CD1c-positive myeloid dendritic cell (primary cell): Measurements from ENCODE around the gene PCK1.
A peak's percentile ranks its signal among the peaks of the same experiment; 100 is the strongest.

ENCODE experiments used
- DNase-seq: peaks from one replicate; pipeline ENCODE4 v3.0.0-alpha.2; 2016; ENCODE audit errors: extremely low spot score

Gene PCK1

DNA sequence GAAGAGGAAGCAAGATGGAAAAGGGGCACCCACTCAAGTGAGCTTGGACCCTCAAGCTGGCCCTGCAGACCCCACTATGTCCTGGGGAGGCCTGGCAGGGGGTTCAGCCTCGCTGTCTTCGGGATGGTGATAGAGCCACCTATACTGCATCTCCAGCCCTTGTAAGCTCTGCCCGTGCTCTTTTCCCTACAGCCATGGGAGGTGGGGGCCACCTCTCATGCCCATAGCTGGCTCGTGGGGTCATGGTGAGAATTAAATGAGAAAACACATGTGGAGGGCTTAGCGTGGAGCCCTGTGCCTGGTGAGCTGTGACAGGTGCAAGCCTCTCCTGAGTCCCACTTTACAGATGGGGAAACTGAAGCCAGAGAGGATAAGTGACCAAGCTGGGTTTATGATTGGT lies 27.7 kb downstream of the PCK1 start:
- no peak for DNase-seq

DNA sequence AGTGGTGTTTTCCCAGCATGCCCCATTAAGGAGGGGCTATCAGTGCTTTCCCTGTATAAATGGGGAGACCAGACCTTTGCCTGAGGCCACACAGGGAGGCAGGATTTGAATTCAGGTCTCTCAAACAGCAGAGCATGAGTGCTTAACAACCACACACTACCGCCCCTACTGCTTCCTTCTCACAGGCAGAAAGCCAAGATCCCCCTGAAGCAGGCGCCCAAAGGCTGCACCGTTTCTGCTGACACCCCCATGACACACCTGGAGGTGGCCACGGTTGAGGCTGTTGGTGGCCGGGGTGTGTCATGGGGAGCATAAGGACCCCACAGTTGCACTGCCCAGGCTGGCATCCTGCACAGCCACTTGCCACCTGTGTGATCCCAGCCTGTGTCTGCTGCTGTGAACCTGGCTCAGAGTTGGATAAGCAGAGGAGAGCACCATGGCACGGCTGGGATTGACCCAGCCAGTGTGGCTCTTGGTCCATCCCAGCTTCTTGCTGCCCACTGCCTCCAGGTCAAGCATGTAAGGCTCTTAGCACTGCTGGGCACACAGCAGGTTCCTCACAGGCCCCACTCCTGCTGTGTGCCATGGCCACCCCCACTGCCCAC lies 28.3 kb downstream of the PCK1 start:
- no peak for DNase-seq

DNA sequence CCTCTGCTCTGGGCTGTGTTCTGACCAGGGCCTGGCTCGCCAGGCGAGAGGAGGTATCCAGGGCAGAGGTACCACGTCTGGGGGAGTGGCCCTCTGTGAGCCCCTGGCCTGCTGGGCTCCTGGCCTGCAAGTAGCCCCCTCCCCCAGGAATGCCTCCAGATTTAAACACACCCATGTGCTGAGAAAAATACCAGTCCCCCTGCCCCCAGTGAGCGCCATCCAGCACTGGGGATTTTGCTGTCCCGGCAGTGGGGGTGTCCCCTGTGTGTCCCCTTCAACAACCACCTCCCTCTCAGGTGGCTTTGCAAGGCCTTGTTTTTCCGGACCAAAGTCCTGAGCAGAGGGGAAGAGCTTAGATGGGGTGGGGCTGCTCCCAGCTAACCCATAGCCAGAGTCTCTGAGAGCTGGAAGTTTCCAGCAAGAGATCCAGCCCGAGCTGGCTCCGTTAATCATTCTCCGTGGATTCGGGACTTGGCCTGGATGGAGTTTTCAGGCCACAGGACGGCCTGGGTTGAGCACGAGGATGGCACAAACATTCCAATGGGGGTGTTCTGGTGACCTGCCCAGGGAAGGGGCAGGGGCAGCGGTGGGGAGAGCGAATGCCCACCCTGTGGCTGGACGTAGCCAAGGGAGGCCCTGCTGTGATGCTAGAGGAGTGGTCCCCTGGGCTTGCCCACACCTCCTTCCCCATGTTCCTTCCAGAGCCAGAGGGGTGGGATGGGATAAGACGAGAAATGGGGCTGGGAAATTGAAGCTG lies 29.0 kb downstream of the PCK1 start:
- no peak for DNase-seq

DNA sequence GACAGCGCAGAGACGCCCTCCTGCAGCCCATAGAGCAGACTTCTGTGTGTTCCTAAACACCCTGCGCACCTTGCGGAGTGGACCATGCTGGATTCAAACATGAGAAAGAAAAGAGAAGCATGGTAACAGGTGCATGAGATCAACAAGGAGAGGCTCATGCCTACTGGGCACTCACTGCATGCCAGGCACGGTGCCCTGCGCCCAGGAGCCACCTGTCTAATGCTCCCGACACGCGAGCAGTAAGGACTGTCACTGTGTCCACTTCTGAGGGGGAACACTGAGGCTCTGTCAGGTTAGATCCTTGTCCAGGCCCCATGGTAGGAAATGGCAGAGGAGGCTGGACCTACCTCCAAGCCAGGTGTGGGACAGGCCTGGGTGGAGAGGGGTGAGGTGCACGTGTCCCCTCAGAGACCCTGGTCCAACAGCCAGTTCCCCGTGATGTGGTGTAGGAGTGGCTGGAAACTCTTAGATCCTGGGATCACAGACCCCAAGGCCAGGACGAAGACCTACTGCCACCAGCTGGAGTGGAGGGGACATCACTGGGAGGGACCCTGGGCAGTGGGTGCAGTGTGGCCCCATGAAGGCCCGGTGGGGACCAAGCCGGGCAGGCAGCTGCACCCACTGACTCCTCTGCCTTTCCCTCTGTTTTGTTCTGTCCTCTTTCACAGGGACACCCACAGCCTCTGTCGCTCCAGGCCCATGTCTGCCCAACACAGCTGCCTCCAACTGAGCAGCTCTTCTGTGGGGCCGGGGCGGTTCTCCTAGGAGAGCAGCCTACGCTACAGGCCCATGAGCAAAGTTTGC lies 29.8 kb downstream of the PCK1 start:
- DNase-seq: no peak

DNA sequence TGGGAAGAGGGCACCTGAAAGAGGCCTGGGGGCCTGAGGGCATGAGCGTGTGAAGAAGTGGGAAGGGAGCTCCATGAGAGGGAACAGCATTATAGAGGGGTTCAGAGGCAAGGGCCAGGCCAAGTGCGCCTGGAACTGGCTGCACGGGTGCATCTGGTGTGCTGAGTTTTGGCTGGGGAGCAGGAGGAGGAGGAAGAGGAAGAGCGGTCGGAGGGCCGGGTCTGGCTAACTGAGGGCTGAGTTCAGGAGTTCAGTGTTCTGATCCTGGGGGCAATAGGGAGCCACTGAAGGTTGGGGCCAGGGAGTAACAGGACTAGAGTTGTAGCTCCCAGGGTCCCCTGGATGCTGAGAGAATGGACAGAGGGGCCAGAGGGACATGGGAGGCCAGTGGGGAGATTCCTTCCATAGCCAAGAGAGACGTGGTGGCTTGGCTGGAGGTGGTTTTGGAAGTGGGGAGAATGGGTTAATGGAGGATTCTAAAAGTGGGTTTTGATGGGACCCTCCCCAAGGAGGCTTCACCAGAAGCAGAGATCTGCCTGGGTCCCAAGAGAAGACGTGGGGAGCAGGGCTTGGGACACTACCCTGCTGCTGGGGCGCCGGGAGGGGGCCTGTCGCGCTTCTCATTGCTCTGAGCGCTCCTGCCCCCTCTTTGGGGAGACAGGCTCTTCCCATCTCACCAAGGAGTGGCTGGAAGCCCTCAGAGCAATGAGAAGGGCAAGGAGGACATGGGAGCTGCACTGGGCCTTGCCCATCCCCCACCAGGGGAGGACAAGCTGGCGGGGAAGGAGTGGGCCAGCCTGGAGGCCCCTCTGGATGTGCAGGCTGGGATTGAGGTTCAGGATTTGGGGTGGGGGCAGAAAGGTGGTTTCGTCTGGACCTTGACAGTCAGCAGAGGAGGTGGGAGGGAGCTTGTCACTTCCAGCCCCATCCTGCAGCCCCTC lies 30.6 kb downstream of the PCK1 start:
- no peak for DNase-seq

DNA sequence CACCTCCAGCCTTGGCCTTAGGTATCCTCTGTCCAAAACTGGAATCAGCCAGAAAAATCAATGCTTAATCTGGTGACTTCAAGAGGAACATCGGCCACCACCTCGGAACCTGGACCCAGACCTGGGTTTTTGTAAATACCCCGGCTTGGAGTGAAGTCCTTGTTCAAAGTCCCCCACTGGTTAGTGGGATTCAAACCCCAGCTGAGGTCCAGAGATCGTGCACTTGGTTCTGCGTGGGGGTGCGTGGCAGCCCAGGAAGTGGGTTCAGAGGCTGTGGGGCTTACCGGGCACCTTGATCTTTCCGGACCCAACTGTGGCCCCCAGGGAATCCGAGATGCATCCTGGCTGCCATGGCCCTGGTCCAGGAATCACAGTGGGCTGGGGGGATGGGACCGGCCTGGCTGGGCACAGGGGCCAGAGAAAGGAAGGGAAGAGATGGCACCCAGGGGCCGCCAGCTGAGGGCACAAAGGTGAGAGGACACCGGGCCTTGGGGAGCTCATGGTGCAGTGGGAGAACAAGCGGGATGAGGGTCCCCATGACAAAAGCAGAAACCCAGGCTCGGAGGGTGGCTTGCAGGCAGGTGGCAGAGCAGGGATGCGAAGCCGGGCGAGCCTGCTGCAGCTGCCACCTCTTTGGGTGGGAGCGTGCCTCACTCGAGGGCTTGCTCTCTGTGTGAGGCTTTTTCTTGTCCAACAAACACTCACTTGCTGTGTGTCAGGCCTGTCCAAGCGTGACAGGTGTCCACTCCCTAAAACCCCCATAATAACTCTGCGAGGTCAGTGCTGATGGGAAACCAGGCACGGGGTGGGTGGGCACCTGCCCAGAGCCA lies 31.6 kb downstream of the PCK1 start:
- DNase-seq: no peak

DNA sequence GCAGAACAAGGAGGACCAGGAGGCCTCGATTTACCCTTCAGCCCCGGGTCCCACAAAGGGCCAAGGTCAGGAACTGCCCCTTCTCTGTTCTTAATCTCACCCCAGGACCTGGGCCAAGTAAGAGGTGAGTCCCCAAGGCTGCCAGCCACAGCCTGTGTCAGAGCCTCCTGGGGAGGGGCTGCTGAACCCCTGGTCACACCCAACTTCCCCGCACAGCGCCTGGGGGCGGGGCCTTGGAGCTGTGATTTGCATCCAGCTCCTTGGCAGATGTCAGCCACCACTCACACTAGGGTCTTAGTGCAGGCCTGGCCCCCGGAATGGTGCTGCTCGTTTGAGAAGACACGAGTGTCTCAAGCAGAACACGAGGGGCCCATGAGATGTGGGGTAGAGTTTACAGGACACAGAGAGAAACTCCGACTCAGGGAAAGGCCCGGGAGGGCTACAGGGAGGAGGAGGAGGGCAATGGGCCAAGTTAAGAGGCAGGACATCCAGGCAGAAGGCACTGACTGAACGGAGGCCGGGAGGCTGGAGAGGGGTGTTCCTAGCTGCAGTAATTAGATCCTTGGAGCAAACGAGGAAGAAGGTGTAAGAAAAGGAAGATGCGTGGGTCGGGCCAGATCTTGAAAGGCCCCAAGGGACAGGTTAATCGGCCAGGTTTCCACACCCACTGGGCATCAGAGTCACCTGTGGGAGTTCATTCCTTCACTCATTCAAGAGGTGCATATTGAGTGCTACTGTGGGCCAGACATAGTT lies 32.4 kb downstream of the PCK1 start:
- peak; percentile 6 for DNase-seq

DNA sequence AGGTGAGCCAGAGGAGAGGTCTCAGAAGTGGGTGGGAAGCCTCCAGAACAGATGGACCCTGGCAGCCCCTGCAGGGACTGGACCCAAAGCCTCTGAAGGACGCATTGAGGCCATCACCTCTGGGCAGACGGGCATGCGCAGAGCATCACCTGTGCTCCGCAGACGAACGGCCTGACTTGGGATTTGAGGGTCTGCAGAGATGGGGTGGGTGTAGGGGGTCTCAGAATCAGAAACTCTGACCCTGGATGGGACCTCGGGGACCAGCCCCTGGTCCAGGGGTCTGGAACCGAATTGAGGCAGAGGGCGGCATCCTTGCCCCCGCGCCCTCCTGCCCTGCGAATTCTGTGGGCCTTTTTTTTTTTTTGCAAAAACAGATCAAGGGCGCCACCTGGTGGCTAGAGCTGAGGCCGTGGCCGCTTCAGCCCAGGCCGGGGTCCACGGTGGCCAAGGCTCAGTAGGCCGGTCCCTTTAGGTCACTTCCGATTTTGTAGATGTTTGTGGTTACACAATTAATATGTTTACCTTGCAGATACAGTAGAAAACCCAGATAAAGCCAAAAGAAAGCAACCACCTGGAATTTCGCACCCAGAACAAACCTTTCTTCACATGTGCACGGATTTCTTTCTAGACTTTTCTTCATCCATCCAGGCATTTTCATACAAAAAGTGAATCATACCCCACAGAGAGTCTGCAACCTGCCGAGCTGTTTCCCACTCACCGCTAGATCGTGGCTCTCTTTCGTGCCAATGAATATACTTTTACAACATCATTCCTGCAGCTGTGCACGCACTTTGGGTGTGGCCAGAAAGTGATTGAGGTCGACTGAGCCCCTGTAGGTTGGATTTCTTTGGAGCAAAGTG lies 33.4 kb downstream of the PCK1 start:
- peak; percentile 68 for DNase-seq

DNA sequence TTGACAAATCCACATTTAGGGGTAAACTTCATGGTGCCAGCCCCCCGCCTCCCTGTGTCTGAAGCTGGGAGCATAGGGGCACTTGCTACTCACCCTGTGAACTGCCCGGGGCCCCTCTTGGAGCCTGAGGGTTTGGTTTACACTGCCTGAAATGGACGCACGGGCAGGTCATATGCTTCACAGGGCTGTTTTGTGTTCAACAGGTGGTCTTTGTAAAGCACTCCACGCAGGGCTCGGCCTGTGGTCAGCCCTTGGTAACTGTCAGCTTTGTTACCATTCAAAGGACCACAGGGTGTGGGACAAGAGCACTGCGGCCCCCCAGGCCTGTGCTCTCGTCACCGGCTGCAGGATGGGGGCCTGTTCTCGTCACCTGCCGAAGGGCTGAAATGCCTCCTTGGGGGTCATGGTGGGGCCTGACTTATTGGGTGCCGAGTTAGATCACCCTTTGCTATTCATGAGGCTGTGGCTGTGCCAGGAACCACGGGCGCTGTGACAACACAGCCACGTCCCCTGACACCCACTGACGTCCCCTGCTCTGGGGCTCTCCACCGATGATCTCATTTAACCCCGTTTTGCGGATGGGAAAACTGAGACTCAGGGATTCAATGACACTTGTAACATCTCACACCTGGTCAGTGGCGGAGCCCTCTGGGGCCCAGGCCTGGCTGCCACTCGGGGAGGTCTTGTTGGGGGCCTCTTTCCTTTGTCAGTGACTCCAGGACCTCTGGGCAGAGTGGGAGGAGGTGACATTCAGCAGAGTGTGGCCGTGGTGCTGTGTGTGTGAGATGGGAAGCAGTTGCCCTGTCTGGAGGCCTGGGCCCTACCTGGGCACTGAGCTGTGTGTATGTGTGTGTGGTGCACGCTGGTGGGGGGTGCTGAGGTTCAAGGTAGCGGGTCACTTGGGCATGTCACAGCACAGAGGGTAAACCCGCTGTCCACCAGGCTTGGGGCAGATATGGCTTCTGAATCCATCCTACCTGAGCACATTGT lies 34.4 kb downstream of the PCK1 start:
- DNase-seq: no peak

DNA sequence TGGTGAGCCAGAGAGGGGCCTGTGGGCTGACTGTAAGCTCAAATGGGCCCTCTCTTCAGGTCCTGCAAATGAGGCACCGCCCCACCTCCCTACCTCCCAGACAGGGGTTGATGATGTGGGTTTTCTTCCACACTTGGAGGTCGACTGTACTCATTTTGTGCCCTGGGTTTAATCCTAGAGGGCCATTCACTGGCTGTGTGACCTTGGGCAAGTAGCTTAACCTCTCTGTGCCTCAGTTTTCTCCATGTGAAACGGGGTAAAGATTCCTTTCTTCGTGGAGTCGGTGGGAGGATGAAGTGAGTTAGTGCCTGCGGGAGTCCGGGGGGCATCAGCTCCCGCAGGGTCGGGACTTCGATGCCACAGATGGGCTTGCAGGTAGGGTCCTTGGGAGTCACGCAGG lies 35.4 kb downstream of the PCK1 start:
- DNase-seq: no peak

DNA sequence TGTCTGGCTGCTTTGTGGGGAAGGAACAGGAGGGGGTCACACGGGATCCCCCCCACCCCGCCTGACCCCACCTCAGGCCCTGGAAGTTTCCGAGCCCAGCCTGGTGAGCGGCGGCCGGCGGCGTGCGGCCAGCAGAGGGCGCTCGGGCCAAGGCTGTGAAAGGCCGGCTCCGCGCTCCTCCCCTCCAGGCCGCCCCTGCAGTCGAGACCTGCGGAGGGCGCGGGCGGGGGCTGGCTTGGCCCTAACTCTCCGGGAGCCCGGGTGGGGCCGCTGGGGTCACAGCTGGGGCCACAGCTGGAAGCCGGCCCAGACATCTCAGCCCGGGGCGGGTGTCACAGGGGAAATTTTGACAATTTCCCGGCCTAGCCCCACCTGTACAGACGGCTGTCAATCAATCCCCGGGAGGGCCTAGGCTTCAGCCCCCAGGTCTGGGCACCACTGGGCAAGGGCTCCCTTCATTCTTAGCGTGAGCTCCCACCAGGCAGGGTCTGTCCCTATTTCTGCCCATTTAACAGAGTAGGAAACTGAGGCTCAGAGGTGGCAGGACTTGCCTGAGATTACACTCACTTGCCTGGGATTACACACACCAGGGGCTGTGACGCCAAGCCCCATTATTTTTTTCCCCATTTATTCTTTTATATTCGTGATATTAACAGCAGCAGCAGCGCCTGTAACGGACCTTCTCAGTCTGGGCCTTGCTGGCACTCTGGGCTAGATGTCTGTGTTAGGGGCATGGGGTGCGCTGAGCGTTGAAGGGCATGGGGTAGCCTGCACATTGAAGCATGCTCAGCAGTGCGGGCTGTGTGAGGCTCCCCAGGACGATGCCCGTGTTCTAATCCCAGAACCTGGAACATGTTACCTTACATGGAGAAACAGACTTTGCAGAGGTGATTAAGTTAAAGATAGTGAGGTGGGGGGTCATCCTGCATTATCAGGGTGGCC lies 36.4 kb downstream of the PCK1 start:
- DNase-seq: peak; percentile 72

DNA sequence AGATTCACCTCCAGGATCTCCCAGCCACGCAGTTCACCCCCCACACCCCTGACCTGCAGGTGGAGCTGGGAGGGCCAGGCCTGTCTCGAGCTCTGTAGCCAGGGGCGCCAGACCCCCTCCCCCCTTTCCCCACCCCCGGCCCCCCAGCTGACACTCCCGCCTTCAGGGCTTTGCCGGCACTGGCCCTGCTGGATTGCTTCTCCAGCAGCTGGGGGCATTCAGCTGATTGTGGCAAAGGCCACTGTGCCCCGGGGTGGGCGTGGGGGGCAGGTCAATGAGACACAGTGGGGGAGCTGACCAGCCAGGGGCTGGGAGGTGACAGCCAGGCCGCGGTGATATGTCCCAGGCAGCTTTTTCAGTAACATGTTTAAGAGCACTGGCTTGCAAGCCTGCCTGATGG lies 37.1 kb downstream of the PCK1 start:
- no peak for DNase-seq

DNA sequence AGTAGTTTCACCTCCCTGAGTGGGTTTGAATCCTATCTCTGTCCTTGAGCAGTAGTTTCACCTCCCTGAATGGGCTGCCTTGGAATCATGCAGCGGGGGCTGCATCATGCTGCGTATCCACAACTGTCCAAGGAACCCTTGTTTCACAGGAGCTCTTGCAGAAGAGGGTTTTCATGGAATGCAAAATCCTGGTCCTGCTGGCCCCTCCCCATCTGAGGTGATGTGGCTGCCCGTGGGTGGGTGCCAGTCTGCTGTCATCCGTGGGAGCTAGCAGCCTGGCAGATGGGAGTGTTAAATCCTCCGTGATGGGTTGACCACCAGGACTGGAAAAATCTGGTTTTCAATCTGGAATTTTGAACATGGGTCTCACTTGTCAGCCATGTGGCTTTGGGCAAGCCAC lies 37.6 kb downstream of the PCK1 start:
- no peak for DNase-seq

DNA sequence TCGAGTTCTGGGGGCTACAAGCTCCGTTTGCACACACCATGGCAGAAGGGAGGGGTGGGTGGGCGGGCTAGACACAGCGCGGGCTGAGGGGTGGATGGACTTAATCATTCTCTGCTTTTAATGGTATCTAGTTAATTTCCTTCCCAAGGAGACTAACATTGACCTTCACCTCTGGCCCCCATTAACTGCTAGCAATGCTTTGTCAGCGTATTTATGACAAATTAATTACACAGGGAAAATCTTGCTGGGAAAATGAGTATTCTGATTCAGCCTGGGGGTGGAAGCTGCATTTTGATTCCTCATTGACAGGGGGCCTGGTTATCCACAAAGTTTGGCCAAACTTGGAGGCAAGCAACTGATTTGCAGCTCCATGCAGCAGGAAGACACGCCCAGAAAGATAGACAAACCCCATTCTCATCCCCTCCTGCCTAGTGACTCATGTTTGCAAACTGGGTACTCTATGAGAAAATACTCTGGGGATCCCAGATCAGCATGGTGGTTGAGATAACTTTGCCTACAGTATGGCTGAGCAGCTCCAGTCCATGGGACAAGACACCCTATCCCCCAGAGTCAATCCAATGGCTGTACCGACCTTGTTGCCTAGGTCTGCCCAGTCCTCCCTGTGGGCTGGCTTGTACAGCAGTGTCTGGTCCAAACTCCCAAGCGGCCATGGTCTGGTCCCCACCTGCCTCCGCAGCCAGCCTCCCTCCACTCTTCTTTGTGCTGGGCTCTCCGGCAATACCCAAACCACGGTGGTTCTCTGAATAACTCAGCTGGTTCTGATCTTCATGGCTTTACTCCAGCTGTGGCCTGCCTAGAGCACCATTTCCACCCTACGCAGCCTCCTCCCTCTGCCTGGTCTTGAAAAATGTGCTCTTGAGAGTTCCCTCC lies 39.7 kb downstream of the PCK1 start:
- no peak for DNase-seq

DNA sequence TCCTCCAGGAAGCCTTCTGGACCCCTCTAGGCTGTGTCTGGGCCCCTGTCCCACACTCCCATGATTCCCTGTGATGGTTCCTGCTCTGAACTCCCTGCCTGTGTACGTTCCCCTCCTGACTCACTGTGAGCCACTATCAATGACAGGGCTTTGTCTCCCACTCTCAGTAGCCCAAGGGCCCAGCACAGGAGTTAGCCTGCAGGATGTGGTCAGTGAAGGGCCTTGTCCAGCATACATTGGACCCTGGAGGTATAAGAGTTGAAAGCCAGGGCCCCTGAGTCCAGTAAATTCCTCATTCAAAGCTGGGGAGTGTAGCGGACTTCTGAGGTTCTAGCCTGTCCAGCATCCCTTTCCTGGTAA lies 40.3 kb downstream of the PCK1 start:
- DNase-seq: no peak

DNA sequence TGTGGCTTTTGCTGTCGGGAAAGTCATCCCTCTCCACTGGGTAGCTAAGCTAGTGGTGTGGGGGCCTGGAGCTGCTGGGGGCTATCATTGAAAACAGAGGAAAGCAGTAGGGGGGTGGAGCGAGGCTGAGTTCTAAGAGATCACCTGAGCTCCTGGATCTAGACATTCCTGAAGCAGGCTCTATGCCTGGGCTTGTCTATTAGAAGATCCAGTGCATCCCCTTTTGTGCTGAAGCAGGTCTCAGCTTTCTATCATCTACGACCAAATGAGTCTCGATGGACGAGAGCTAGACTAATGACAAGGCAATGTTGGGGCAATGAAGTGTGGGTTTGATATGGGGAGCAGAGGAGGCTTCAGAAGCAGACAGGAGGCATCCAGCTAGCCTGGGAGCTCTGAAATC lies 40.8 kb downstream of the PCK1 start:
- DNase-seq: no peak
